Measurements from ENCODE around the gene TENM4. TPM values are rescaled to one million over a fixed set of nuclear protein-coding genes. Genes with fewer than 3 reads are reported as not detected.

Gene TENM4
- total and polyA plus RNA-seq, 2 of the 8 experiments (the other 6 are each of a cell fraction or from before 2014, with no cell fraction given), result 3.5 to 7.2 TPM

GRCh38 chr11:78800756-78801155 lies 640.1 kb downstream of the TENM4 start (continued):
- TF ChIP-seq PHF8 (conservative IDR thresholded peaks at IDR 0.05; ENCODE audit: low read depth, low read length), result no peak
- TF ChIP-seq BRCA1 (IDR thresholded peaks at IDR 0.05; ENCODE audit: low read depth, low read length), result no peak
- TF ChIP-seq RAD21 (IDR thresholded peaks at IDR 0.05 in 1 of 2, conservative IDR thresholded peaks at IDR 0.05 in 1 of 2; ENCODE audit: low read depth in 2 of 2, low read length in 2 of 2), result no peak
- no peak for TF ChIP-seq CTCF (IDR thresholded peaks at IDR 0.05; ENCODE audit: control extremely low read depth in 1 of 3, insufficient read depth in 1 of 3, low read depth in 1 of 3, low read length in 3 of 3)
- no peak for TF ChIP-seq CREB1 (IDR thresholded peaks at IDR 0.05)
